Pancreas (tissue), 10 donors: ENCODE results near the gene DNAH12. TPM values are rescaled to one million over a fixed set of nuclear protein-coding genes. Genes with fewer than 3 reads are reported as not detected.

ENCODE experiments used
- ATAC-seq, 4 donors: fragments of 200-7000 bp; cut with Tn5 transposase; one replicate each; pipeline versions ENCODE4 v1.8.0 to v1.9.1; 2020; ENCODE audit warnings: mild to moderate bottlenecking in 4 of 4, moderate library complexity in 4 of 4
- DNase-seq, 6 donors: peaks; one replicate each; pipeline ENCODE4 v3.0.0-alpha.2; 2020
- FAIRE-seq: peaks from 2 replicates; lab custom pipeline; 2012; peaks lifted over from hg19 to GRCh38; lab: Jason Lieb, UNC
- H3K27ac ChIP-seq, 4 donors: fragments of 200-600 bp; sonication (generic); 1 replicate in 3 of 4; 2 replicates in 1 of 4; pipeline versions ENCODE4 v1.5.0 to v1.8.0; 2020
- H3K27me3 ChIP-seq, 4 donors: fragments of 200-600 bp; one replicate each; pipeline ENCODE4 v1.8.0; 2021
- H3K36me3 ChIP-seq, 3 donors: fragments of 200-600 bp; sonication (generic) in 1 of 3; one replicate each; pipeline versions ENCODE4 v1.5.0 to v1.8.0; 2020 to 2021
- H3K4me1 ChIP-seq, 3 donors: fragments of 200-600 bp; one replicate each; pipeline ENCODE4 v1.8.0; 2021
- H3K4me3 ChIP-seq, 4 donors: fragments of 200-600 bp; sonication (generic) in 2 of 4; one replicate each; pipeline versions ENCODE4 v1.5.0 to v1.8.0; 2020 to 2021
- H3K9me3 ChIP-seq, 4 donors: fragments of 200-600 bp; one replicate each; pipeline ENCODE4 v1.8.0; 2021
- CTCF ChIP-seq, 4 donors: fragments of 200-600 bp; sonication (generic) in 3 of 4; IDR thresholded peaks; one replicate each; pipeline versions ENCODE4 v1.5.0 to v1.8.0; 2021; ENCODE audit warnings: antibody characterized with exemption in 4 of 4
- WGBS, 2 donors: extraction: QIAGEN DNeasy Blood & Tissue Kit; methylation state at CpG; one replicate each; pipeline ENCODE4 v1.1.7; 2013; 5-methylcytosine and 5-hydroxymethylcytosine counted together
- intact Hi-C, 3 donors: fragments of 100-400 bp; cut with DNase I; formaldehyde crosslinking; loops; one replicate each; pipeline versions ENCODE4 v1.11.1 to v1.14.2; 2022
- polyA plus RNA-seq, 2 donors: library from polyadenylated mRNA; stranded (reverse); fragments of 200-250 nt; gene quantifications; one replicate each; pipeline ENCODE4 v1.2.3, GENCODE V29; 2013
- total RNA-seq, 6 donors: library from RNA; stranded (reverse); fragmentation: NEBNext Ultra II Directional in 4 of 6; extraction: Animal tissue kit (Norgen Biotek cat#: 25700) in 4 of 6; gene quantifications; one replicate each; pipeline versions ENCODE4 v1.2.1 to v1.2.4, GENCODE V29; 2021 to 2023
- donor health status: healthy with polysubstance abuse.
- donor health status: DM: no; HTN: no; CAD: no; lungs with moderate emphysema.
- donor health status: DM: no; HTN: no; CAD: no.
- donor health status: control.
- donor health status: control.
- donor health status: Bipolar disorder and iron deficiency.
- donor health status: DM: yes; HTN: yes; CAD: no.
- donor health status: DM: no; HTN: no; CAD: no.
- donor health status: DM: no; HTN: no; CAD: no.
- donor health status: DM: yes; HTN: yes; CAD: no.

DNAH12 gene
- total and polyA plus RNA-seq, 8 donors, result 0.38 to 6.1 (median 0.90) TPM

- no peaks in the 10 kb centered on the region for H3K27me3 ChIP-seq
- DNase-seq (no peak), ATAC-seq (peak in 2 of 4 donors; percentile 51 to 58), FAIRE-seq (no peak)
- no peak overlapping the region for H3K4me3 ChIP-seq
- no peak overlapping the region for H3K27ac ChIP-seq
- intact Hi-C loops, result no loop called here
- no peaks in the 10 kb centered on the region for H3K4me1 ChIP-seq
- no peaks in the 10 kb centered on the region for H3K9me3 ChIP-seq
- WGBS, 2 donors, result 80 to 84% methylated on average over 1 of the region's 1 CpG
- H3K36me3 ChIP-seq, result no peaks in the 10 kb centered on the region
- no peak for TF ChIP-seq CTCF (IDR thresholded peaks at IDR 0.05)
These were observed 246.1 kb downstream of the DNAH12 start for GRCh38 chr3:57298041-57298440.

GRCh38 chr3:57292897-57293526 lies 251.1 kb downstream of the DNAH12 start:
- H3K27ac ChIP-seq, result no peak overlapping the region
- H3K9me3 ChIP-seq, result no peaks in the 10 kb centered on the region
- H3K4me3 ChIP-seq, result no peak overlapping the region
- H3K27me3 ChIP-seq, result no peaks in the 10 kb centered on the region
- intact Hi-C loops, result no loop called here
- no peak for TF ChIP-seq CTCF (IDR thresholded peaks at IDR 0.05)
- FAIRE-seq, result no peak
- 90 to 94% methylated on average over 4 of the region's 4 CpGs for WGBS, 2 donors
- no peak for DNase-seq
- no peaks in the 10 kb centered on the region for H3K4me1 ChIP-seq
- H3K36me3 ChIP-seq, result no peaks in the 10 kb centered on the region
- no peak for ATAC-seq

- Histone ChIP-seq H3K36me3 (no peaks in the 10 kb centered on the region), H3K27ac (no peak within 1 kb of the TSS), H3K4me3 (no peak within 1 kb of the TSS), H3K4me1 (no peaks in the 10 kb centered on the region), H3K9me3 (no peaks in the 10 kb centered on the region), H3K27me3 (no peaks in the 10 kb centered on the region)
- no peak for DNase-seq
- ATAC-seq, result no peak
- WGBS, 2 donors, result 88 to 95% methylated on average over 1 of the region's 1 CpG
- intact Hi-C loops, result no loop called here
- no peak for TF ChIP-seq CTCF (IDR thresholded peaks at IDR 0.05)
- FAIRE-seq, result no peak
These were observed 251.8 kb downstream of the DNAH12 start, which contains the start of gene ASB14 for GRCh38 chr3:57292159-57292896. TSS of gene ASB14 (minus strand) at chr3:57292685. CDS start at chr3:57292033, 652 bp downstream.

- Histone ChIP-seq H3K27ac (no peak overlapping the region), H3K4me1 (no peaks in the 10 kb centered on the region), H3K36me3 (no peaks in the 10 kb centered on the region), H3K27me3 (no peaks in the 10 kb centered on the region), H3K4me3 (no peak overlapping the region), H3K9me3 (no peaks in the 10 kb centered on the region)
- DNase-seq, result no peak
- no peak for TF ChIP-seq CTCF (IDR thresholded peaks at IDR 0.05)
- no peak for ATAC-seq
- no peak for FAIRE-seq
- intact Hi-C loops, result no loop called here
- WGBS, 2 donors, result 84 to 91% methylated on average over 8 to 9 of the region's 9 CpGs
These were observed 255.7 kb downstream of the DNAH12 start for GRCh38 chr3:57288403-57288802.

- H3K4me1 ChIP-seq, result no peaks in the 10 kb centered on the region
- no peak for ATAC-seq
- H3K9me3 ChIP-seq, result no peaks in the 10 kb centered on the region
- intact Hi-C loops, result no loop called here
- no peaks in the 10 kb centered on the region for H3K27me3 ChIP-seq
- no peak overlapping the region for H3K4me3 ChIP-seq
- no peaks in the 10 kb centered on the region for H3K36me3 ChIP-seq
- H3K27ac ChIP-seq, result no peak overlapping the region
- no peak for FAIRE-seq
- WGBS, 2 donors, result 66 to 79% methylated on average over 2 of the region's 2 CpGs
- TF ChIP-seq CTCF (IDR thresholded peaks at IDR 0.05), result no peak
- DNase-seq, result no peak
These were observed 256.9 kb downstream of the DNAH12 start for GRCh38 chr3:57287205-57287604.
